Right kidney (tissue), 9 donors: Measurements from ENCODE around the gene BSCL2.
A peak's percentile ranks its signal among the peaks of the same experiment; 100 is the strongest.
"Not testable (repeated sequence)": the region's sequence is repeated elsewhere in the genome, so short reads cannot be mapped to it uniquely, and the experiment has no call there.

Experiments
- DNase-seq: peaks from one replicate; pipeline ENCODE4 v3.0.0-alpha.2; 2016
- long read RNA-seq, 8 donors: transcript quantifications; one replicate each; lab custom pipeline, GENCODE V29; 2026

BSCL2 gene
- long read RNA-seq, donor 1, transcript BSCL2-207 (11 exons, 1,516 nt), result major isoform, 20 of 46 reads
- long read RNA-seq, donor 1, partial matches to known transcripts, result 5 of 46 reads
- long read RNA-seq, donor 1, other reads (novel, unspliced or antisense), result 7 of 46 reads
- long read RNA-seq, donor 2, transcript BSCL2-207 (11 exons, 1,516 nt), result major isoform, 17 of 24 reads
- long read RNA-seq, donor 2, partial matches to known transcripts, result 0 of 24 reads
- long read RNA-seq, donor 2, other reads (novel, unspliced or antisense), result 0 of 24 reads
- long read RNA-seq, donor 3, transcript BSCL2-207 (11 exons, 1,516 nt), result major isoform, 9 of 17 reads
- long read RNA-seq, donor 3, partial matches to known transcripts, result 0 of 17 reads
- long read RNA-seq, donor 3, other reads (novel, unspliced or antisense), result 5 of 17 reads
- long read RNA-seq, donor 4, transcript BSCL2-207 (11 exons, 1,516 nt), result major isoform, 16 of 36 reads
- long read RNA-seq, donor 4, partial matches to known transcripts, result 8 of 36 reads
- long read RNA-seq, donor 4, other reads (novel, unspliced or antisense), result 0 of 36 reads
- long read RNA-seq, donor 5, transcript BSCL2-203 (11 exons, 1,683 nt), result minor isoform, 5 of 28 reads
- long read RNA-seq, donor 5, transcript BSCL2-207 (11 exons, 1,516 nt), result major isoform, 18 of 28 reads
- long read RNA-seq, donor 5, partial matches to known transcripts, result 0 of 28 reads
- long read RNA-seq, donor 5, other reads (novel, unspliced or antisense), result 0 of 28 reads
- long read RNA-seq, donor 6, transcript BSCL2-203 (11 exons, 1,683 nt), result minor isoform, 8 of 30 reads
- long read RNA-seq, donor 6, transcript BSCL2-207 (11 exons, 1,516 nt), result major isoform, 17 of 30 reads
- long read RNA-seq, donor 6, partial matches to known transcripts, result 0 of 30 reads
- long read RNA-seq, donor 6, other reads (novel, unspliced or antisense), result 0 of 30 reads
- long read RNA-seq, donor 7, transcript BSCL2-203 (11 exons, 1,683 nt), result minor isoform, 10 of 35 reads
- long read RNA-seq, donor 7, transcript BSCL2-207 (11 exons, 1,516 nt), result major isoform, 16 of 35 reads
- long read RNA-seq, donor 7, partial matches to known transcripts, result 0 of 35 reads
- long read RNA-seq, donor 7, other reads (novel, unspliced or antisense), result 0 of 35 reads
- long read RNA-seq, donor 8, transcript BSCL2-207 (11 exons, 1,516 nt), result major isoform, 18 of 34 reads
- long read RNA-seq, donor 8, transcript BSCL2-210 (11 exons, 1,440 nt), result minor isoform, 5 of 34 reads
- long read RNA-seq, donor 8, partial matches to known transcripts, result 0 of 34 reads
- long read RNA-seq, donor 8, other reads (novel, unspliced or antisense), result 5 of 34 reads

- DNase-seq, result peak; percentile 68
Measured at GRCh38 chr11:62707277-62707861, at the start of gene BSCL2, which contains the start of gene GNG3. Gene BSCL2 (minus strand): TSS chr11:62707424. CDS start chr11:62707195, 229 bp downstream. Gene GNG3 (plus strand): TSS chr11:62707676. CDS start chr11:62708296, 620 bp downstream.

- DNase-seq, result no peak
Measured at GRCh38 chr11:62755086-62755615, 47.9 kb upstream of the BSCL2 start.

GRCh38 chr11:62753736-62754603 is 46.7 kb upstream of the BSCL2 start, which contains the start of gene ZBTB3:
Gene ZBTB3 (minus strand): TSS chr11:62754160. CDS start chr11:62753664, 496 bp downstream.
- DNase-seq, result peak; percentile 99

GRCh38 chr11:62752994-62753735 is 45.9 kb upstream of the BSCL2 start:
- DNase-seq, result no peak

GRCh38 chr11:62752177-62752785 is 45.1 kb upstream of the BSCL2 start:
- DNase-seq, result no peak

GRCh38 chr11:62749931-62750330 is 42.7 kb upstream of the BSCL2 start:
- DNase-seq, result not testable (repeated sequence)

- DNase-seq, result no peak
Measured at GRCh38 chr11:62747475-62748160, 40.4 kb upstream of the BSCL2 start.

- DNase-seq, result no peak
Measured at GRCh38 chr11:62737196-62737595, 30.0 kb upstream of the BSCL2 start.

GRCh38 chr11:62732830-62733229 is 25.6 kb upstream of the BSCL2 start:
- no peak for DNase-seq

GRCh38 chr11:62730076-62730475 is 22.9 kb upstream of the BSCL2 start:
- not testable (repeated sequence) for DNase-seq

- peak; percentile 92 for DNase-seq
Measured at GRCh38 chr11:62728171-62728988, 21.2 kb upstream of the BSCL2 start, which contains the start of gene TTC9C. Gene TTC9C (plus strand): TSS chr11:62728486. CDS start chr11:62728849, 363 bp downstream.

GRCh38 chr11:62727872-62728170 is 20.6 kb upstream of the BSCL2 start:
- DNase-seq, result no peak

- peak; percentile 100 for DNase-seq
Measured at GRCh38 chr11:62727165-62727871, 20.1 kb upstream of the BSCL2 start, which contains the start of gene HNRNPUL2. Gene HNRNPUL2 (minus strand): TSS chr11:62727457. CDS start chr11:62727156, 301 bp downstream.

- DNase-seq, result no peak
Measured at GRCh38 chr11:62726915-62727164, 19.6 kb upstream of the BSCL2 start.

- DNase-seq, result peak; percentile 24
Measured at GRCh38 chr11:62726156-62726914, 19.1 kb upstream of the BSCL2 start.

- DNase-seq, result no peak
Measured at GRCh38 chr11:62725646-62726045, 18.4 kb upstream of the BSCL2 start.
